Endothelial cell of umbilical vein (primary cell): ENCODE results near the gene MAPK8. TPM values are rescaled to one million over a fixed set of nuclear protein-coding genes. Genes with fewer than 3 reads are reported as not detected.

Experiments used
- BruUV-seq: library from RNA; stranded (reverse); fragments of 400-500 nt; replicated peaks from 2 replicates; lab custom pipeline; 2021; lab: Mats Ljungman, UMichigan
- CTCF ChIA-PET: fragments of 300-600, 350-600 bp; sonication (Branson Sonifier 250); formaldehyde crosslinking; loops from one replicate; lab custom pipeline; 2021; ENCODE audit warnings: antibody characterized with exemption, inconsistent platforms; lab: Charles Lee
- POLR2A ChIA-PET: fragments of 300-600, 350-600 bp; sonication (Branson Sonifier 250); formaldehyde crosslinking; loops from one replicate; lab custom pipeline; 2021; ENCODE audit warnings: antibody characterized with exemption, inconsistent platforms; lab: Charles Lee
- DNase-seq: peaks from one replicate; pipeline ENCODE4 v3.0.0-alpha.2; 2011; ENCODE audit warnings: low read depth, low spot score
- FAIRE-seq: peaks from 2 replicates; lab custom pipeline; 2011; peaks lifted over from hg19 to GRCh38; lab: Jason Lieb, UNC
- H2AFZ ChIP-seq: 2 replicates; pipeline ENCODE4 v1.6.0; 2012; ENCODE audit warnings: low read depth, low read length, control low read depth, inconsistent platforms
- H3K27ac ChIP-seq: 2 replicates; pipeline ENCODE4 v1.5.1; 2011; ENCODE audit warnings: low read depth, mild to moderate bottlenecking, control low read depth, low read length, moderate library complexity; ENCODE audit not compliant: insufficient read depth
- H3K27me3 ChIP-seq, 2 experiments: 2 replicates each; pipeline versions ENCODE4 v1.6.0 to v1.6.1; 2011; ENCODE audit warnings: low read length in 2 of 2, mixed read lengths in 1 of 2; ENCODE audit not compliant: control insufficient read depth in 2 of 2, insufficient read depth in 2 of 2
- H3K36me3 ChIP-seq, 2 experiments: 2 replicates in 1 of 2; 3 replicates in 1 of 2; pipeline ENCODE4 v1.5.1; 2011; ENCODE audit warnings: low read length in 2 of 2, mild to moderate bottlenecking in 1 of 2, moderate library complexity in 1 of 2; ENCODE audit not compliant: control insufficient read depth in 2 of 2, insufficient read depth in 2 of 2; ENCODE audit errors: extremely low read depth in 1 of 2
- H3K4me1 ChIP-seq: 3 replicates; pipeline ENCODE4 v1.5.1; 2011; ENCODE audit warnings: mild to moderate bottlenecking, low read length; ENCODE audit not compliant: control insufficient read depth, insufficient read depth; ENCODE audit errors: extremely low read depth
- H3K4me2 ChIP-seq: 2 replicates; pipeline ENCODE4 v1.6.1; 2011; ENCODE audit warnings: low read length, control low read depth, mixed read lengths; ENCODE audit not compliant: insufficient read depth
- H3K4me3 ChIP-seq, 3 experiments: fragments of 200-600 bp in 1 of 3; sonication (generic), shearing (Covaris generic) in 1 of 3; replicated peaks in 1 of 3; 2 replicates each; pipeline ENCODE4 v1.5.1; 2011 to 2016; ENCODE audit warnings: control low read depth in 3 of 3, low read length in 3 of 3, mild to moderate bottlenecking in 2 of 3, inconsistent platforms in 1 of 3, low read depth in 1 of 3, moderate library complexity in 1 of 3; ENCODE audit not compliant: insufficient read depth in 1 of 3
- H3K79me2 ChIP-seq: 2 replicates; pipeline ENCODE4 v1.6.0; 2012; ENCODE audit warnings: low read length, inconsistent platforms; ENCODE audit not compliant: control insufficient read depth, insufficient read depth
- H3K9ac ChIP-seq: replicated peaks from 2 replicates; pipeline ENCODE3; 2011; ENCODE audit warnings: low read length, control low read depth; ENCODE audit not compliant: insufficient read depth; ENCODE audit errors: extremely low read depth
- H3K9me1 ChIP-seq: replicated peaks from 3 replicates; pipeline ENCODE4 v1.6.0; 2011; ENCODE audit warnings: mild to moderate bottlenecking, low read length; ENCODE audit not compliant: control insufficient read depth, insufficient read depth; ENCODE audit errors: extremely low read depth
- H3K9me3 ChIP-seq: replicated peaks from 2 replicates; pipeline ENCODE4 v1.5.1; 2012; ENCODE audit warnings: low read length, inconsistent platforms; ENCODE audit not compliant: control insufficient read depth, insufficient read depth
- H4K20me1 ChIP-seq: replicated peaks from 2 replicates; pipeline ENCODE3; 2011; ENCODE audit warnings: mild to moderate bottlenecking, low read length; ENCODE audit not compliant: control insufficient read depth, insufficient read depth; ENCODE audit errors: extremely low read depth
- EZH2 ChIP-seq: IDR thresholded peaks from 2 replicates; pipeline ENCODE4 v1.6.1; 2012; ENCODE audit warnings: borderline replicate concordance, low read depth, mild to moderate bottlenecking, moderate library complexity, low read length, inconsistent platforms; ENCODE audit not compliant: severe bottlenecking
- FOS ChIP-seq: IDR thresholded peaks from 2 replicates; pipeline ENCODE4 v1.6.1; 2011; ENCODE audit warnings: mild to moderate bottlenecking, low read length, moderate library complexity, borderline replicate concordance; ENCODE audit not compliant: insufficient read depth
- GATA2 ChIP-seq: IDR thresholded peaks from 2 replicates; pipeline ENCODE4 v1.7.0; 2011; ENCODE audit warnings: low read depth, mild to moderate bottlenecking, moderate library complexity, mixed read lengths, low read length; ENCODE audit not compliant: insufficient read length, insufficient read depth
- JUN ChIP-seq: IDR thresholded peaks from 2 replicates; pipeline ENCODE4 v1.6.1; 2011; ENCODE audit warnings: borderline replicate concordance, low read depth; ENCODE audit not compliant: insufficient read length, insufficient read depth
- MYC ChIP-seq: IDR thresholded peaks from one replicate; pipeline ENCODE4 v1.6.1; 2011; ENCODE audit warnings: mild to moderate bottlenecking, low read depth, low read length
- POLR2A ChIP-seq: IDR thresholded peaks from 2 replicates; pipeline ENCODE4 v1.6.1; 2012; ENCODE audit warnings: low read depth, mild to moderate bottlenecking, control low read depth, low read length
- POLR2AphosphoS5 ChIP-seq: IDR thresholded peaks from 2 replicates; pipeline ENCODE4 v1.6.1; 2012; ENCODE audit warnings: low read depth, mild to moderate bottlenecking, control low read depth, low read length, moderate library complexity; ENCODE audit not compliant: insufficient read depth
- dilution Hi-C: fragments of 300-500 bp; cut with MboI; formaldehyde crosslinking; loops from one replicate; pipeline ENCODE4 v1.15.0; 2019; ENCODE audit warnings: low sequenced_read_pairs; ENCODE audit not compliant: extremely low pct_ligation_motif_present
- intact Hi-C: fragments of 100-400 bp; cut with micrococcal nuclease; formaldehyde crosslinking; loops from one replicate; pipeline ENCODE4 v1.10.0; 2022
- polyA plus RNA-seq, 4 experiments: library from polyadenylated mRNA; depleted of rRNA in 3 of 4; stranded (reverse) in 3 of 4; unstranded in 1 of 4; fragments of >200 nt; gene quantifications; 2 replicates each; pipeline versions ENCODE4 v1.2.1 to v1.2.3, GENCODE V29; 2011 to 2012; ENCODE audit warnings: missing spikeins in 1 of 4
- total RNA-seq: library from RNA; stranded (reverse); gene quantifications from 2 replicates; pipeline ENCODE4 v1.2.3, GENCODE V29; 2021
- TF ChIP-seq, protein P1 (sequence below), 2 donors: IDR thresholded peaks; 1 replicate in 1 of 2; 2 replicates in 1 of 2; pipeline ENCODE4 v1.5.1; 2011; ENCODE audit warnings: low read length in 2 of 2, mild to moderate bottlenecking in 2 of 2, moderate library complexity in 2 of 2, control low read depth in 1 of 2, inconsistent platforms in 1 of 2, low read depth in 1 of 2; ENCODE audit not compliant: insufficient read depth in 1 of 2; ENCODE audit errors: extremely low read depth in 1 of 2
- TF ChIP-seq, protein P2 (sequence below): IDR thresholded peaks from 2 replicates; pipeline ENCODE4 v1.6.1; 2011; ENCODE audit not compliant: insufficient read depth, insufficient read length

MAPK8 gene
- total and polyA plus RNA-seq, 2 donors (not counting 3 experiments of a cell fraction or from before 2014, with no cell fraction given): 25.3 to 56.2 TPM

DNA sequence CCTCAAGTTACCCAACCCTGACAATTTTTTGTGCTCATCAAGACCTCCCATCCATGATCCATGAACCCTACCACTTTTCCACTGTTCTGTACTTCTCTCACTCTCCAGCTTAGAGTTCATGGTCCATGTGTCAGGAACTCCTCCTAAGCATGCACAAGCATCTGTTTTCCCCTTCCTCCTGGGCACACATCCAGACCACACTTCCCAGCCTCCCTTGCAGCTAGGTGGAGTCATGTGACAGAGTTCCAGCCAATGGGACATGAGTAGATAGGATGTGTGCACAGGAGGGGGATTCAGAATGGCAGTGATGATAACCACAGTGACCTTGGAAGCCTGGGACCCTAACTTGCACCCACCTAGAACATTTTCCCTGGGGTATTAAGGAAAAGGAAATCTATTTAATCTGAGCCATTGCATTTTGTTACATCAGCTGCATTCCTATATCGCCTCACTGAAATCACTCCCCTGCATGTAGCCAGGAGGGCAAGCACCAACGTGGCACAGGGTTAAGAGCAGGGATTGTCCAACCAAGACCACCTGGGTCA, 22.4 kb upstream of the MAPK8 start:
- Histone ChIP-seq H2AFZ (no peak overlapping the region), H3K79me2 (no peaks in the 10 kb centered on the region), H3K4me1 (no peaks in the 10 kb centered on the region), H3K9me3 (no peaks in the 10 kb centered on the region), H3K9ac (no peak overlapping the region), H3K27me3 (peaks cover 5 to 8% of the 10 kb centered on the region in 2 experiments), H3K36me3 (no peaks in the 10 kb centered on the region), H3K9me1 (no peaks in the 10 kb centered on the region), H3K4me3 (no peak overlapping the region), H3K4me2 (no peak overlapping the region), H4K20me1 (no peaks in the 10 kb centered on the region), H3K27ac (no peak overlapping the region)
- ChIA-PET POLR2A (no interaction called here), CTCF (no interaction called here)
- dilution Hi-C loops (no loop called here), intact Hi-C loops (no loop called here)
- FAIRE-seq (no peak), DNase-seq (no peak)
- TF ChIP-seq POLR2A: no peak
- no TSS peak for BruUV-seq

DNA sequence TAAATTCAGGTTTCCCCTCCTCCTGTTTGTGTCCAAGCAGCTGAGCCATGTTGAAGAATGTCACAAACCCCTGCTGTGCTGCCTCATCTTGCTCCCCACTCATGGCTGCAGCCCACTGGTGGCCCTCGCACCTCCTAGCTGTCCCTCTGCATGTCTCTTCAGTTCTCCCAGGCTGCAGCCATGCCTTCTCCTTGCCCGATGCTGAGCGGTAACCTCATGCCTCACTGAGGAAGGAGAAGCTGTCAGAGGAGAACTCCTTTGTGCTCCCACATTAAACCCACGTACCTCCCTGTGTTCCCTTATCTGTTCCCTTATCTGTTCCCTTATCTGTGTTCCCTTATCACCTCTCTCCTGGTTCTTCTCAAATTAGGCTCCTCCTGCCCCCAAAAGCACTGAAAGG, 21.7 kb upstream of the MAPK8 start:
- Histone ChIP-seq H3K4me1 (no peaks in the 10 kb centered on the region), H3K4me2 (no peak overlapping the region), H3K79me2 (no peaks in the 10 kb centered on the region), H3K27me3 (peaks cover 5 to 8% of the 10 kb centered on the region in 2 experiments), H3K9me1 (no peaks in the 10 kb centered on the region), H4K20me1 (no peaks in the 10 kb centered on the region), H3K36me3 (no peaks in the 10 kb centered on the region), H2AFZ (no peak overlapping the region), H3K27ac (no peak overlapping the region), H3K4me3 (no peak overlapping the region), H3K9me3 (no peaks in the 10 kb centered on the region), H3K9ac (no peak overlapping the region)
- POLR2A ChIA-PET: no interaction called here
- FAIRE-seq (no peak), DNase-seq (no peak)
- CTCF ChIA-PET: no interaction called here
- BruUV-seq: no TSS peak
- intact Hi-C loops: no loop called here
- dilution Hi-C loops: no loop called here
- TF ChIP-seq JUN (no peak), GATA2 (no peak), POLR2AphosphoS5 (no peak), EZH2 (no peak), FOS (no peak), MYC (no peak), POLR2A (no peak)
- TF ChIP-seq, protein P1, sequence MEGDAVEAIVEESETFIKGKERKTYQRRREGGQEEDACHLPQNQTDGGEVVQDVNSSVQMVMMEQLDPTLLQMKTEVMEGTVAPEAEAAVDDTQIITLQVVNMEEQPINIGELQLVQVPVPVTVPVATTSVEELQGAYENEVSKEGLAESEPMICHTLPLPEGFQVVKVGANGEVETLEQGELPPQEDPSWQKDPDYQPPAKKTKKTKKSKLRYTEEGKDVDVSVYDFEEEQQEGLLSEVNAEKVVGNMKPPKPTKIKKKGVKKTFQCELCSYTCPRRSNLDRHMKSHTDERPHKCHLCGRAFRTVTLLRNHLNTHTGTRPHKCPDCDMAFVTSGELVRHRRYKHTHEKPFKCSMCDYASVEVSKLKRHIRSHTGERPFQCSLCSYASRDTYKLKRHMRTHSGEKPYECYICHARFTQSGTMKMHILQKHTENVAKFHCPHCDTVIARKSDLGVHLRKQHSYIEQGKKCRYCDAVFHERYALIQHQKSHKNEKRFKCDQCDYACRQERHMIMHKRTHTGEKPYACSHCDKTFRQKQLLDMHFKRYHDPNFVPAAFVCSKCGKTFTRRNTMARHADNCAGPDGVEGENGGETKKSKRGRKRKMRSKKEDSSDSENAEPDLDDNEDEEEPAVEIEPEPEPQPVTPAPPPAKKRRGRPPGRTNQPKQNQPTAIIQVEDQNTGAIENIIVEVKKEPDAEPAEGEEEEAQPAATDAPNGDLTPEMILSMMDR (IDR thresholded peaks at IDR 0.05; ENCODE audit: extremely low read depth in 1 of 2, insufficient read depth in 1 of 2, low read depth in 1 of 2, low read length in 2 of 2): no peak
- TF ChIP-seq, protein P2, sequence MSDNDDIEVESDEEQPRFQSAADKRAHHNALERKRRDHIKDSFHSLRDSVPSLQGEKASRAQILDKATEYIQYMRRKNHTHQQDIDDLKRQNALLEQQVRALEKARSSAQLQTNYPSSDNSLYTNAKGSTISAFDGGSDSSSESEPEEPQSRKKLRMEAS: no peak
